ENCODE measurements around the gene BRMS1.

Gene BRMS1

DNA sequence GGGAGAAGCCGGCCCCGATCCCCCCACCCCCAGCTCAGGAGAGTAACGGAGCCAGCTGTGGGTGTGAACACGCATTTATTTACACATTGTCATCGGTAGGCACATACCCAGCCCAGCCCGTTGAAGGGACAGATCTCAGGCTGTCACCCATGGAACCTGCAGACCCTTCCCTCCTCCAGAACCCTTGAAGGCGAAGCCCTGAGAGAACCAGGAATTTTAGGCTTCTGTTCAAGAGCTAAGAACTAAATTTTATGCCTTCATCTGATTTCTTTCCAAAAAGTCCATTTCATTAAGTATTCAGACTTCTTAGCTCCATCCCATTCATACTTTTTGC is 379 bp upstream of the BRMS1 start:
- H3K4me1 ChIP-seq (ENCODE audit: control insufficient read depth, insufficient read depth, low read length): peaks cover 16% of the 10 kb centered on the region
- peak overlapping the region; percentile 56 for H3K4me3 ChIP-seq (ENCODE audit: insufficient read depth, low read depth, low read length)
- no peaks in the 10 kb centered on the region for H3K9me3 ChIP-seq (ENCODE audit: control insufficient read depth, low read length)
- H3K36me3 ChIP-seq (ENCODE audit: control insufficient read depth, insufficient read depth, low read length): peaks cover 7% of the 10 kb centered on the region
- H3K27ac ChIP-seq (ENCODE audit: insufficient read depth, low read depth, low read length, poor library complexity, severe bottlenecking): peak overlapping the region; percentile 72
- no peaks in the 10 kb centered on the region for H3K27me3 ChIP-seq (ENCODE audit: control insufficient read depth, insufficient read depth, low read length, poor library complexity, severe bottlenecking)
- 19 to 22% methylated on average over 7 of the region's 7 CpGs for WGBS, 2 experiments

DNA sequence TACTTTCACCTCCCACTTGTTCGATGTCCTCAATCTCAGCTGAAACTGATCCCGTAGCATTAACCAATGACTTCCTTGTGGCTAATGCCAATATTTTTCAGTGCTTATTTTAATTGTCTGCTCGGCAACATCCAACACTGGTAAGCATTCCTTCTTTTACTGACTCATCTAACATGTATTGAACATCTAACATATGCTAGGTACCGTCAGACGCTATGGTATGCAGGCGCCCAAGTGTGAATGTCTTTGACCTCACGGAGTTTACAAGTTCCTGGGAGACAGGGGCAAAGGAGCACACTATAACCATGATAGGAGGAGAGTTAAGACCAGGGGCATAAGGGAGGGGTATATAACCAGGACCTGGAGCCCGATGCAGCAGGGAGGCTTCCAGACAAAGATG is 1.7 kb downstream of the BRMS1 start:
- WGBS, 2 experiments: 95 to 96% methylated on average over 8 of the region's 8 CpGs
- peaks cover 16% of the 10 kb centered on the region for H3K4me1 ChIP-seq (ENCODE audit: control insufficient read depth, insufficient read depth, low read length)
- H3K4me3 ChIP-seq (ENCODE audit: insufficient read depth, low read depth, low read length): no peak overlapping the region
- H3K36me3 ChIP-seq (ENCODE audit: control insufficient read depth, insufficient read depth, low read length): peaks cover 8% of the 10 kb centered on the region
- no peaks in the 10 kb centered on the region for H3K27me3 ChIP-seq (ENCODE audit: control insufficient read depth, insufficient read depth, low read length, poor library complexity, severe bottlenecking)
- no peak overlapping the region for H3K27ac ChIP-seq (ENCODE audit: insufficient read depth, low read depth, low read length, poor library complexity, severe bottlenecking)
- no peaks in the 10 kb centered on the region for H3K9me3 ChIP-seq (ENCODE audit: control insufficient read depth, low read length)

DNA sequence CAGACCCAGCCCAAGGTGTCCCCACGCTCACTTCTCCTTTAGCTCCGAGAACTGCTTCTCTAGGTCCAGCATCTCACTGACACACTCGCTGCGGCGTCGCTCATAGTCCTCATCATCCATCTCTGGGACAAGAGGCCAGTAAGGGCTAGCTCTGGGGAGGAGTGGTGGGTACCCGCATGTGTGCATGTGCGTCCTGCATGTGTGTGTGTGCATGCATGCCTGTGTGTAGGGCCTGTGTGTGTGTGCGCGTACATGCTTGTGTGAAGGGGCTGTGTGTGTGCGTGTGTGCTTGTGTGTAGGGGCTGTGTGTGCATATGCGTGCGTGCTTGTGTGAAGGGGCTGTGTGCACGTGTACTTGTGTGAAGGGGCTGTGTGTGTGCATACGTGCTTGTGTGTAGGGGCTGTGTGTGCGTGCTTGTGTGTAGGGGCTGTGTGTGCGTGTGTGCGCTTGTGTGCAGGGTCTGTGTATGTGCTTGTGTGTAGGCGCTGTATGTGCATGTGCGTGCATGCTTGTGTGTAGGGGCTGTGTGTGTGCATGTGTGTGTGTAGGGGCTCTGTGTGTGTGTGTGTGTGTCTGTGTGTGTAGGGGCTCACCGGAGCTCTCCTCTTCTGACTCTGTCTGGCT is 3.3 kb downstream of the BRMS1 start:
- peaks cover 8% of the 10 kb centered on the region for H3K36me3 ChIP-seq (ENCODE audit: control insufficient read depth, insufficient read depth, low read length)
- no peak overlapping the region for H3K27ac ChIP-seq (ENCODE audit: insufficient read depth, low read depth, low read length, poor library complexity, severe bottlenecking)
- no peak overlapping the region for H3K4me3 ChIP-seq (ENCODE audit: insufficient read depth, low read depth, low read length)

DNA sequence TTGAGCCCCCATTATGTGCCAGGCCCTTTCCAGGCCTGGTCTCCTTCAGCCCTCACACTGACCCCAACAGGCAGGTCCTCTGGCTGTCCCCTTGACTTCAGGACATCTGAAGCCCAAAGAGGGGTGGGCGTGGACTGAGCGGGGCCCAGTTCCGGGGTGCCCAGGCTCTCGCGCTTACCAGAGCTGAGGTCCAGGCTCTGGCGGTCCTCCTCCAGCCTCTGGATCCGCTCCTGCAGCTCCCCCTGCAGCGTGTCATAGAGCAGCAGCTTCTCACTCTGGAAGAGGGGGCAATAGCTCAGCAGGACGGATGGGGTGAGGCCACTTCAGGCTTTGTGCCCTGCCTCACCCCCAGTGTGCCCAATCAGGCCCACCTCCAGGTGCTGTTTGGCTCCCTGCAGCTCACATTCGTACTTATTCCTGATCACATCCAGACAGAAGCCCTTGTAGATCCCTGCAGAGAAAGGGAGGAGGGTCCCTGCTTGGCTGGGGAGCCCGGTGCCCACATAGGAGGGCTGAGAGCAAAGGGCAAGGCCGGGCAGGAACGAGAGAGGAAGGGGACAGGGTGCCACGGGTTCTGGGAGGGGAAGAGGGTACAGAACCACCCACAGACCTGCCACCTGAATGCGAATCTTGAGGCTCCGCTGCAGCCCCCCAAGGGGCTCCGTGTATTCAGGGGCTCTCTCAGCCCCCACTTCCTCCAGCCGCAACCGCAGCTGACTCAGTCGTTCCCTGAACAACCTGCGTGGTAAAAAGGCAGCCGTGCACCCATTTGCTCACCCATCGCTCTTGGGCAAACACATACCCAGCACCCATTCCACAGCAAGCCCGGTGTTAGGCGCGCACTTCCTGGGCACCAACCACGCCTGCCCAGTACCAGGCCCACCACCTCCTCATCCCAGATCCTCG is 4.1 kb downstream of the BRMS1 start:
- WGBS, 2 experiments: 94% methylated on average over 28 of the region's 28 CpGs
- Histone ChIP-seq H3K36me3 (ENCODE audit: control insufficient read depth, insufficient read depth, low read length) (peaks cover 8% of the 10 kb centered on the region), H3K9me3 (ENCODE audit: control insufficient read depth, low read length) (no peaks in the 10 kb centered on the region), H3K4me3 (ENCODE audit: insufficient read depth, low read depth, low read length) (no peak overlapping the region), H3K27me3 (ENCODE audit: control insufficient read depth, insufficient read depth, low read length, poor library complexity, severe bottlenecking) (no peaks in the 10 kb centered on the region), H3K27ac (ENCODE audit: insufficient read depth, low read depth, low read length, poor library complexity, severe bottlenecking) (no peak overlapping the region), H3K4me1 (ENCODE audit: control insufficient read depth, insufficient read depth, low read length) (peaks cover 14% of the 10 kb centered on the region)

More for the DNA sequence above, 3.3 kb downstream of the BRMS1 start:
- Histone ChIP-seq H3K4me1 (ENCODE audit: control insufficient read depth, insufficient read depth, low read length) (peaks cover 22% of the 10 kb centered on the region), H3K9me3 (ENCODE audit: control insufficient read depth, low read length) (no peaks in the 10 kb centered on the region), H3K27me3 (ENCODE audit: control insufficient read depth, insufficient read depth, low read length, poor library complexity, severe bottlenecking) (no peaks in the 10 kb centered on the region)
- WGBS, 2 experiments: 95% methylated on average over 20 to 21 of the region's 21 CpGs

DNA sequence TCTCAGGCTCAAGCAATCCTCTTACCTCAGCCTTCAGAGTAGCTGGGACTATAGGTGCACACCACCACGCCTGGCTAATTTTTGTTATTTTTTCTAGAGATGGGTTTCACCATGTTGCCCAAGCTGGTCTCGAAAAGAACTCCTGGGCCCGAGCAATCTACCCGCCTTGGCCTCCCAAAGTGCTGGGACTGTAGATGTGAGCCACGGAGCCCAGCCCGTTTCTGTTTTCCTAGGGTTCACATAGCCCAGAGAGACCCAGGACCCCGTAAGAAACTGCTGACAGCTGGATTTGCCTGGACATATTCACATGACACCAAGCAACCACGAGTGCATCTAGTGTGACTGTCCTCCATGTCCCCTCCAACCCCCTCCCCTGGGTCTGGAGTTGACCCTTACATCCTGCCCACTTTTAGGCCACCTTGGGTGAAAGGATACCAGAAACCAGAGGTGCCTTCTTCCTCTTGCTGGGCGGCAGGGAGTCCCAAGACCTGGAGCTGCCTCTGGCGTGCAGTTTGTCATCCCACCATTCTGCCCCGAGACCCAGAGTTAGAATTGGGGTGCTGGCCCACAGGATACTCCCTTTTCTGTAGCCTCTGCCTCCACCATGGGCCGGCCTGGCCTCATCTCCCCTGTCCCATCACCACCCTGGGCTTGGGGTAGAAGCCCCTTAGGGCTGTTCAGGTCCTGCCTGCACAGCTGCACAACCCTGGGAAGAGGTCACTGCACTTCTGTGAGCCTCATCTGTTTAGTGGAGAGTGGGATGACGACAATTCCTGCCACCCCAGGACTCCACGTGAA is 5.0 kb downstream of the BRMS1 start:
- Histone ChIP-seq H3K27ac (ENCODE audit: insufficient read depth, low read depth, low read length, poor library complexity, severe bottlenecking) (no peak overlapping the region), H3K4me3 (ENCODE audit: insufficient read depth, low read depth, low read length) (no peak overlapping the region), H3K9me3 (ENCODE audit: control insufficient read depth, low read length) (no peaks in the 10 kb centered on the region), H3K36me3 (ENCODE audit: control insufficient read depth, insufficient read depth, low read length) (peaks cover 8% of the 10 kb centered on the region), H3K4me1 (ENCODE audit: control insufficient read depth, insufficient read depth, low read length) (peaks cover 15% of the 10 kb centered on the region), H3K27me3 (ENCODE audit: control insufficient read depth, insufficient read depth, low read length, poor library complexity, severe bottlenecking) (peaks cover 6% of the 10 kb centered on the region)
- 80 to 81% methylated on average over 14 of the region's 14 CpGs for WGBS, 2 experiments

DNA sequence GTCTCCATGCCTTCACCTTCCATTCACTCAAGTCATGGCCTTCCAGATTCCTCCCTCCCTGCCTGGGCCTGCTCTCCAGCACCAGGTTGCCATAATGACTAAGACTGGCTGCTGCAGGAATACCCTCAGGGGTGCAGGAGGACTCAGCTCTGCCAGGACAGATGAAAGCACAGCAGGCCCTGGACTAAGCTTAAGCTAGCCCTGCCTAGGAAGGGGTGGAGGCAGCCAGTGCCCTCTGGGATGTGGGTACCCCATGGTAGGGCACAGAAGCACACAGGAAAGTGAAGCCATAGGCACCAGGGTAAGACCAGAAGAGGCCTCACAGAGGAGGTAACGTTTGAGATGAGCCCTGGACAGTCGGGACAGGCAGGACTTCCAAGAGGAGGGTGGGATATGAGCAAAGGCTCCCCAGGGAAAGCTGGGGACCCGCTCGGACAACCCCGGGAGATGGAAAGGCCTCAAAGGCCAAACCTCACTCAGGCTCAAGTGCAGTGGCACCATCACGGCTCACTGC is 5.7 kb downstream of the BRMS1 start:
- H3K27ac ChIP-seq (ENCODE audit: insufficient read depth, low read depth, low read length, poor library complexity, severe bottlenecking): no peak overlapping the region
- H3K36me3 ChIP-seq (ENCODE audit: control insufficient read depth, insufficient read depth, low read length): peaks cover 8% of the 10 kb centered on the region
- H3K4me1 ChIP-seq (ENCODE audit: control insufficient read depth, insufficient read depth, low read length): peaks cover 15% of the 10 kb centered on the region
- peaks cover 6% of the 10 kb centered on the region for H3K27me3 ChIP-seq (ENCODE audit: control insufficient read depth, insufficient read depth, low read length, poor library complexity, severe bottlenecking)
- H3K4me3 ChIP-seq (ENCODE audit: insufficient read depth, low read depth, low read length): no peak overlapping the region
- WGBS, 2 experiments: 88 to 93% methylated on average over 6 of the region's 6 CpGs
- H3K9me3 ChIP-seq (ENCODE audit: control insufficient read depth, low read length): no peaks in the 10 kb centered on the region

DNA sequence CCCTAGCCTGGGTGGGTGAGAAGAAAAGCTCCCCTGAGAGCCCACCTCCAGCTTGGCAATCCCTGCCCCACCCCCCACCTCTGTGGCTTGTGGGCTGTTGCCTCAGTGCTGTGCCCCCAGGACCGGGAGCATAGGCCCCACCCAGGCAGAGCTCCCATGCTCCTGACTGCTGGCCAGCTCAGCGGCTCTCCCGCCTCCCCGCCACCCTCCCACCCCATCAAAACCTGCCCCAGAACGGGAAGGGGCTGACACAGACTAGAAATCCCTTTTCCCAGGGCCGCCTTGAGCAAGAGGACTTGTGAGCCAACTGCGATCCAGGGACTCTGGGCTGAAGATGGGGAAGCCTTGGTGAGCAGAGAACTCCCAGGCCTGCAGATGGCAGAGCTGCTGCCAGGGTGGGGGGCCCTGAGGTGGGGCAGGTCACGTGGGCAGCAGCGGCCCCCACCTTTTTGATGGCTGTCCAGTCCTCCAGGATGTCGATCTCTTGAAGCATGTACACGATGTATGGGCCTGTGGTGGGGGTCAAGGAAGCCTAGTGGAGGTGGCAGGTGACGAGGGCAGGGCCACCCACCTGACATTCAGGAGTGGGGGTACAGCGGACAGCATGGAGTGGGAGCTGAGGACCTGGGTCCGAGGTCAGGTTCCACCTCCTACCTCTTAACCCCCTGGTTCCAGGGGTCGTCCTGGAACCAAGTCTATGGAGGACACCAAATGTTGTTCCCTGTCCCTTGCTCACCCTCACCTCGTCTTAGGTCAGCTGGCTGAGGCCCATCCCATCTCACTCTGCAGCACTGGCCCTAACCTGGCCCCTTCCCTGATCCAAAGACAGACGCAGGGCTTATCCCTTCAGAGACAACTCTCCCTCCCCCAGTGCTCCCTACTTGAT is 6.4 kb downstream of the BRMS1 start:
- Histone ChIP-seq H3K9me3 (ENCODE audit: control insufficient read depth, low read length) (no peaks in the 10 kb centered on the region), H3K36me3 (ENCODE audit: control insufficient read depth, insufficient read depth, low read length) (peaks cover 8% of the 10 kb centered on the region), H3K4me1 (ENCODE audit: control insufficient read depth, insufficient read depth, low read length) (peaks cover 15% of the 10 kb centered on the region), H3K4me3 (ENCODE audit: insufficient read depth, low read depth, low read length) (no peak overlapping the region), H3K27me3 (ENCODE audit: control insufficient read depth, insufficient read depth, low read length, poor library complexity, severe bottlenecking) (peaks cover 6% of the 10 kb centered on the region), H3K27ac (ENCODE audit: insufficient read depth, low read depth, low read length, poor library complexity, severe bottlenecking) (no peak overlapping the region)
- WGBS, 2 experiments: 90 to 91% methylated on average over 17 of the region's 17 CpGs

DNA sequence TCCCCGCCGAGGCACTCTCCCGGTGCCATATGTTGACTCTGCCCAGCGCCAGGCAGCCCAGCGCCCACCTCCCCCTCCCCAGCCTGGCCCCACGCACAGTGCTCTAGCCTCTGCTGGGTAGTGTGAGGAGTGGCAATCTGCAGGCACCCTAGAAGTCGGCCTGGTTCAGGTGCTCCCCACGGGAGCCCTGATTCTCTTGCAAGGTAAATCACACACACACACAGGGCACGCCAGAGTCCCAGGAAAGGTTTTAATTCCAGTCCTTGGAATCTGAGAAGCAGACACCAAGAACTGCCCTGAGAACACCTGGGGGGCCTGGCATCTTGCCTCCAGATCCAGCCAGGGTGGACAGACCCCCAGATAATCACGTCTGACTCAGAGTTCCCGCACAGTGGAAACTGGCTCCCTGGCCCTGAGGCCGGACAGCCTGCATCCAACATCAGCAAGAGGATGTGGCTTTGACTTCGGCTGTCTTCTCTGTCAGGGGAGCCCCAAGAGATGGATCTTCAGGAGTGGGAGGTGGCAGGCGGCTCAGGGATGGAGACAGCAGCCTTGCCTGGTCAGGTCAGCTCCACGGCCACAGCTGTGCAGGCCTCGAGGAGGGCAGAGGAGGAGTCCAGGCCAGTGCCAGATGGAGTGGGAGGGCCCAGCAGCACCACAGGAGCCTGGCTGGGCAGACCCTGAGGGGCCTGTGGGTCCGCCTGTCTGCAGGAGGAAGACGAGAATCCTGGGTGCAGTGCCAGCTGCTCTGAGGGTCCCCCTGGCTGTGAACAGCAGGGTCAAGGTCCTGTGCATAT is 7.6 kb downstream of the BRMS1 start:
- 84 to 85% methylated on average over 18 of the region's 18 CpGs for WGBS, 2 experiments
- Histone ChIP-seq H3K27ac (ENCODE audit: insufficient read depth, low read depth, low read length, poor library complexity, severe bottlenecking) (peak overlapping the region; percentile 72), H3K4me1 (ENCODE audit: control insufficient read depth, insufficient read depth, low read length) (peaks cover 15% of the 10 kb centered on the region), H3K27me3 (ENCODE audit: control insufficient read depth, insufficient read depth, low read length, poor library complexity, severe bottlenecking) (peaks cover 6% of the 10 kb centered on the region), H3K4me3 (ENCODE audit: insufficient read depth, low read depth, low read length) (no peak overlapping the region), H3K9me3 (ENCODE audit: control insufficient read depth, low read length) (no peaks in the 10 kb centered on the region), H3K36me3 (ENCODE audit: control insufficient read depth, insufficient read depth, low read length) (peaks cover 8% of the 10 kb centered on the region)
